Measurements from ENCODE around the gene GPR3. TPM values are rescaled to one million over a fixed set of nuclear protein-coding genes. Genes with fewer than 3 reads are reported as not detected.

The GPR3 gene
- total and polyA plus RNA-seq, 2 donors (not counting 3 experiments of a cell fraction or from before 2014, with no cell fraction given): 1.8 TPM

GRCh38 chr1:27372808-27373690 lies 19.4 kb upstream of the GPR3 start:
- no TSS peak for BruUV-seq (replicated peaks)
- ChIA-PET CTCF (no interaction called here), POLR2A (interaction anchor here (0.6 kb wide), 1 partner anchor 46 kb away, joined by 8 read pairs; no protein-coding TSS in a partner anchor)
- Histone ChIP-seq H3K4me3 (replicated peaks in 1 of 3; ENCODE audit: insufficient read depth in 1 of 3, low read depth in 1 of 3, low read length in 3 of 3) (no peak overlapping the region), H3K9me3 (replicated peaks; ENCODE audit: control insufficient read depth, insufficient read depth, low read length) (no peaks in the 10 kb centered on the region), H3K9ac (replicated peaks; ENCODE audit: extremely low read depth, insufficient read depth, low read length) (no peak overlapping the region), H3K27me3 (ENCODE audit: control insufficient read depth in 2 of 2, insufficient read depth in 2 of 2, low read length in 2 of 2) (no peaks in the 10 kb centered on the region), H2AFZ (ENCODE audit: low read depth, low read length) (no peak overlapping the region), H3K4me2 (ENCODE audit: insufficient read depth, low read length) (no peak overlapping the region), H3K27ac (ENCODE audit: insufficient read depth, low read depth, low read length) (no peak overlapping the region), H3K79me2 (ENCODE audit: control insufficient read depth, insufficient read depth, low read length) (no peaks in the 10 kb centered on the region), H3K36me3 (ENCODE audit: control insufficient read depth in 2 of 2, extremely low read depth in 1 of 2, insufficient read depth in 2 of 2, low read length in 2 of 2) (no peaks in the 10 kb centered on the region), H4K20me1 (replicated peaks; ENCODE audit: control insufficient read depth, extremely low read depth, insufficient read depth, low read length) (no peaks in the 10 kb centered on the region), H3K4me1 (ENCODE audit: control insufficient read depth, extremely low read depth, insufficient read depth, low read length) (no peaks in the 10 kb centered on the region), H3K9me1 (replicated peaks; ENCODE audit: control insufficient read depth, extremely low read depth, insufficient read depth, low read length) (no peaks in the 10 kb centered on the region)
- no peak for FAIRE-seq
- TF ChIP-seq FOS (IDR thresholded peaks at IDR 0.05; ENCODE audit: borderline replicate concordance, insufficient read depth, low read length): no peak
- no peak for TF ChIP-seq JUN (IDR thresholded peaks at IDR 0.05; ENCODE audit: borderline replicate concordance, insufficient read depth, insufficient read length, low read depth)
- TF ChIP-seq, protein P1, sequence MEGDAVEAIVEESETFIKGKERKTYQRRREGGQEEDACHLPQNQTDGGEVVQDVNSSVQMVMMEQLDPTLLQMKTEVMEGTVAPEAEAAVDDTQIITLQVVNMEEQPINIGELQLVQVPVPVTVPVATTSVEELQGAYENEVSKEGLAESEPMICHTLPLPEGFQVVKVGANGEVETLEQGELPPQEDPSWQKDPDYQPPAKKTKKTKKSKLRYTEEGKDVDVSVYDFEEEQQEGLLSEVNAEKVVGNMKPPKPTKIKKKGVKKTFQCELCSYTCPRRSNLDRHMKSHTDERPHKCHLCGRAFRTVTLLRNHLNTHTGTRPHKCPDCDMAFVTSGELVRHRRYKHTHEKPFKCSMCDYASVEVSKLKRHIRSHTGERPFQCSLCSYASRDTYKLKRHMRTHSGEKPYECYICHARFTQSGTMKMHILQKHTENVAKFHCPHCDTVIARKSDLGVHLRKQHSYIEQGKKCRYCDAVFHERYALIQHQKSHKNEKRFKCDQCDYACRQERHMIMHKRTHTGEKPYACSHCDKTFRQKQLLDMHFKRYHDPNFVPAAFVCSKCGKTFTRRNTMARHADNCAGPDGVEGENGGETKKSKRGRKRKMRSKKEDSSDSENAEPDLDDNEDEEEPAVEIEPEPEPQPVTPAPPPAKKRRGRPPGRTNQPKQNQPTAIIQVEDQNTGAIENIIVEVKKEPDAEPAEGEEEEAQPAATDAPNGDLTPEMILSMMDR (IDR thresholded peaks at IDR 0.05; ENCODE audit: extremely low read depth in 1 of 2, insufficient read depth in 1 of 2, low read depth in 1 of 2, low read length in 2 of 2): peak; percentile 36 to 46
- no peak for DNase-seq (ENCODE audit: low read depth, low spot score)
- dilution Hi-C loops (cut with MboI; ENCODE audit: extremely low pct_ligation_motif_present, low sequenced_read_pairs) (no loop called here), intact Hi-C loops (cut with micrococcal nuclease) (no loop called here)
